Peyer's patch (tissue), 4 donors: ENCODE data around the gene UMOD. TPM values are rescaled to one million over a fixed set of nuclear protein-coding genes. Genes with fewer than 3 reads are reported as not detected.

Experiments used
- DNase-seq, 3 donors: peaks; one replicate each; pipeline ENCODE4 v3.0.0-alpha.2; 2017 to 2019
- H3K27ac ChIP-seq, 4 donors: fragments of 200-600 bp; sonication (generic); one replicate each; pipeline ENCODE4 v1.5.1; 2016 to 2019
- H3K27me3 ChIP-seq, 2 donors: fragments of 200-600 bp; sonication (generic); one replicate each; pipeline ENCODE4 v1.5.1; 2019
- H3K36me3 ChIP-seq, 3 donors: fragments of 200-600 bp; sonication (generic); one replicate each; pipeline ENCODE4 v1.5.1; 2016 to 2019
- H3K4me1 ChIP-seq, 4 donors: fragments of 200-600 bp; sonication (generic); one replicate each; pipeline ENCODE4 v1.5.1; 2016 to 2019
- H3K4me3 ChIP-seq, 4 donors: fragments of 200-600 bp; sonication (generic); 1 replicate in 3 of 4; 2 replicates in 1 of 4; pipeline ENCODE4 v1.5.1; 2016 to 2019; ENCODE audit warnings: mild to moderate bottlenecking in 1 of 4
- H3K9me3 ChIP-seq, 4 donors: fragments of 200-600 bp; sonication (generic); one replicate each; pipeline ENCODE4 v1.5.1; 2016 to 2019; ENCODE audit warnings: mild to moderate bottlenecking in 1 of 4
- POLR2A ChIP-seq, 2 donors: fragments of 450-650 bp; IDR thresholded peaks; one replicate each; pipeline ENCODE4 v1.5.1; 2017; ENCODE audit warnings: antibody characterized with exemption in 2 of 2, mild to moderate bottlenecking in 2 of 2, moderate library complexity in 2 of 2
- total RNA-seq, 4 donors: library from RNA; depleted of rRNA; stranded (reverse); fragments of >200 nt; gene quantifications; one replicate each; pipeline ENCODE4 v1.1.0, GENCODE V29; 2016
- TF ChIP-seq, protein P1 (sequence below), 6 experiments: fragments of 450-650 bp in 4 of 6; fragments of 200-600 bp in 2 of 6; sonication (generic) in 1 of 6; IDR thresholded peaks; one replicate each; pipeline ENCODE4 v1.5.1; 2017 to 2019; ENCODE audit warnings: antibody characterized with exemption in 6 of 6, mild to moderate bottlenecking in 3 of 6, moderate library complexity in 1 of 6

The UMOD gene
- total RNA-seq, 4 donors from 2014 or later: not detected

DNA sequence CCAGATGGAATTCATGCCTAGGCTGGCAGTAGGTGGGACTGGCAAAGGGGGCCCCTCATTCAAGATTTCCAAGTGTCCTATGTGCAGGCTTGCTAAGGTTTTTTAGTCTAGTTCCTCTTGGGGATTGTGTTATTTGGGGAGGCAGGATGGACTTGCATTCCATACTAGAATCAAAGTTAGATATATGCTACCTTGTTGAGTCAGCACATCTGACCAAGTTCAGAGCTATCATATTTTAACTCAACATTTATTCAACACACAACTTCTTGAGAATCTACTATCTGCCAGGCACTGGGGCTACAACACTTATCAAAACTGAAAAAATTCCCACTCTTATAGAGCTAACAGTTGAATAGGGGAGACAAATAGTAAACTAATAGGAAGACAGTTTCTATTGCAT lies 31.9 kb downstream of the UMOD start:
- Histone ChIP-seq H3K4me3 (no peak overlapping the region), H3K36me3 (no peaks in the 10 kb centered on the region)
- TF ChIP-seq, protein P1, sequence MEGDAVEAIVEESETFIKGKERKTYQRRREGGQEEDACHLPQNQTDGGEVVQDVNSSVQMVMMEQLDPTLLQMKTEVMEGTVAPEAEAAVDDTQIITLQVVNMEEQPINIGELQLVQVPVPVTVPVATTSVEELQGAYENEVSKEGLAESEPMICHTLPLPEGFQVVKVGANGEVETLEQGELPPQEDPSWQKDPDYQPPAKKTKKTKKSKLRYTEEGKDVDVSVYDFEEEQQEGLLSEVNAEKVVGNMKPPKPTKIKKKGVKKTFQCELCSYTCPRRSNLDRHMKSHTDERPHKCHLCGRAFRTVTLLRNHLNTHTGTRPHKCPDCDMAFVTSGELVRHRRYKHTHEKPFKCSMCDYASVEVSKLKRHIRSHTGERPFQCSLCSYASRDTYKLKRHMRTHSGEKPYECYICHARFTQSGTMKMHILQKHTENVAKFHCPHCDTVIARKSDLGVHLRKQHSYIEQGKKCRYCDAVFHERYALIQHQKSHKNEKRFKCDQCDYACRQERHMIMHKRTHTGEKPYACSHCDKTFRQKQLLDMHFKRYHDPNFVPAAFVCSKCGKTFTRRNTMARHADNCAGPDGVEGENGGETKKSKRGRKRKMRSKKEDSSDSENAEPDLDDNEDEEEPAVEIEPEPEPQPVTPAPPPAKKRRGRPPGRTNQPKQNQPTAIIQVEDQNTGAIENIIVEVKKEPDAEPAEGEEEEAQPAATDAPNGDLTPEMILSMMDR (IDR thresholded peaks at IDR 0.05): no peak
- no peak for TF ChIP-seq POLR2A (IDR thresholded peaks at IDR 0.05)

DNA sequence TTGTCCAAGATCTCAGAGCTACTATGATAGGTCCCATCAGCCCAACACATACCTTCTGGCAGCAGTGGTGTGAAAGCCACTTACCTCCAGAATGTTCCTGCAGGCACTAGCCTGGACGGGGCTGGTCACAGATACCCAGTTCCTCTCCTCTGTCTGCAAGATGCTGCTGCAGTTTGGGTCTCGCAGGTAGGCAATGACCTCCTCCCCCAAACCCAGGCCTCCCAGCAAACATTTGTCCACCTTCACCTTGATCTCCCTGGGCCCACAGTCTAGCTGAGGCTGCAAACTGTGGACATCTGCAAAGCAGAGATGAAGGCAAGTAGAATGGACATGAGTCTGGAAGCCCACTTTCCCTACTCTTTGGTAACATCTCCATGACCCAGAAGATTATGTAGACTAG lies 32.3 kb downstream of the UMOD start:
- Histone ChIP-seq H3K4me3 (no peak overlapping the region), H3K27ac (no peak overlapping the region), H3K9me3 (no peaks in the 10 kb centered on the region), H3K4me1 (no peaks in the 10 kb centered on the region), H3K27me3 (no peaks in the 10 kb centered on the region), H3K36me3 (no peaks in the 10 kb centered on the region)
- TF ChIP-seq, protein P1 (IDR thresholded peaks at IDR 0.05): no peak
- no peak for TF ChIP-seq POLR2A (IDR thresholded peaks at IDR 0.05)
- DNase-seq: no peak

More for the DNA sequence above, 31.9 kb downstream of the UMOD start:
- Histone ChIP-seq H3K27me3 (no peaks in the 10 kb centered on the region), H3K9me3 (no peaks in the 10 kb centered on the region), H3K4me1 (no peaks in the 10 kb centered on the region), H3K27ac (no peak overlapping the region)
- DNase-seq: no peak

DNA sequence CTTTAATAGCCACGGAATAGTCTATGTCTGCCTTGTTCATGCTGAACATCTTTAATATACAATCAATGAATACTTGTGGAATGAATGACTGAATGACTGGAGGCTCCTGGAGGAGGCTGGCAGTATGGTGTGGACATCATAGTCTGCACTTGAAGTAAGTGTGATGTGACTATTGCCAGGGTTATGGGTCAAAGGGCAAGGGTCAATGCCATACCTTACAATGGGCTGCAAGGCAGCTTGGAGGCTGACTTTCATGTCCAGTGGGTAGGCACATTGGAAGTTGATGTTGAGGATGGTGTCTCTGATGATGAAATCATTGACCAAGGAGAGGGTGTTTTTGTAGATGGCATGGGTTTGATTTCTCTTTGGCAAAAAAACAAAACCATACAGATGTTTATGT lies 33.1 kb downstream of the UMOD start:
- H3K27me3 ChIP-seq: no peaks in the 10 kb centered on the region
- no peaks in the 10 kb centered on the region for H3K4me1 ChIP-seq
- no peaks in the 10 kb centered on the region for H3K36me3 ChIP-seq
- H3K4me3 ChIP-seq: no peak overlapping the region
- no peaks in the 10 kb centered on the region for H3K9me3 ChIP-seq
- no peak for TF ChIP-seq POLR2A (IDR thresholded peaks at IDR 0.05)
- TF ChIP-seq, protein P1 (IDR thresholded peaks at IDR 0.05): no peak
- H3K27ac ChIP-seq: no peak overlapping the region
- DNase-seq: no peak

DNA sequence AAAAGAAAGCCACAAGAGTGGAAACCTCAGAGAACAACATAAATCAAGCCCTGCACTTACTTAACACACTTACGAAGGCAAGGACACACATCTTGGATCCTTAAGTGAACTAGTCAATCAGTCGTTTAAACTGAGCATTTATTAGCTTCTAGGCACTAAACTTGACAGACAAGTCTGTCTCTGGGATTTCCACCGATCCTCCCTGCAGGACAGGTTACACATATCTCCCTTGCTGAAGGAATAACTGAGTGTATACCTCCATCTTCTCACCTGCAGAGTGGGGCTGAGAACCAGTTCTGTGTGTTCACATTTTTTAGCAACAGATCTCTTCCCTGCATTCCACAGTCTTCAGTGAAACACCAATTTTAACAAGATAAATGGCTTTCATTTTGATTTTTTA lies 34.1 kb downstream of the UMOD start:
- no peak for DNase-seq
- TF ChIP-seq POLR2A (IDR thresholded peaks at IDR 0.05): no peak
- TF ChIP-seq, protein P1 (IDR thresholded peaks at IDR 0.05): no peak
- H3K4me3 ChIP-seq: no peak overlapping the region
- no peaks in the 10 kb centered on the region for H3K36me3 ChIP-seq
- H3K4me1 ChIP-seq: no peaks in the 10 kb centered on the region
- H3K27me3 ChIP-seq: no peaks in the 10 kb centered on the region
- H3K27ac ChIP-seq: no peak overlapping the region
- no peaks in the 10 kb centered on the region for H3K9me3 ChIP-seq

DNA sequence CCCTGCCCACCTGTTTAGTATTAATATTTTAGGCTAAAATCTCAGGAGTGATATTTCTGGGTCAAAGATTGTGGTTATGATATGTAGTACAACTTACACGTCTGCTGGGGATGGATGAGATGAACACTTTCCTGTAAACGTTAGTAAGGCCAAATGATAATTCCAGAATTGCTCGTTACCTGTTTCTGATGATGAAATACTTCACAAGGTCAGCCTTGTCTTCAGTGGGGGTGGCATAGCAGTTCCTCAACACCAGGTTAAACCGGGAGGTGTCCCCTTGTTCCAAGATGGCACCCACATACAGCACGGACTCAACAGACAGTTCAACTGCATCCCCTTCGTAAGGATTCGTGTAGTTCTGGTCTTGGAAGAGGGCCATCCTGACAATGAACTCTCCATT lies 34.5 kb downstream of the UMOD start:
- no peak overlapping the region for H3K4me3 ChIP-seq
- H3K4me1 ChIP-seq: no peaks in the 10 kb centered on the region
- H3K9me3 ChIP-seq: no peaks in the 10 kb centered on the region
- no peak for DNase-seq
- TF ChIP-seq, protein P1 (IDR thresholded peaks at IDR 0.05): no peak
- no peak for TF ChIP-seq POLR2A (IDR thresholded peaks at IDR 0.05)
- H3K27me3 ChIP-seq: no peaks in the 10 kb centered on the region
- H3K27ac ChIP-seq: no peak overlapping the region
- H3K36me3 ChIP-seq: no peaks in the 10 kb centered on the region

DNA sequence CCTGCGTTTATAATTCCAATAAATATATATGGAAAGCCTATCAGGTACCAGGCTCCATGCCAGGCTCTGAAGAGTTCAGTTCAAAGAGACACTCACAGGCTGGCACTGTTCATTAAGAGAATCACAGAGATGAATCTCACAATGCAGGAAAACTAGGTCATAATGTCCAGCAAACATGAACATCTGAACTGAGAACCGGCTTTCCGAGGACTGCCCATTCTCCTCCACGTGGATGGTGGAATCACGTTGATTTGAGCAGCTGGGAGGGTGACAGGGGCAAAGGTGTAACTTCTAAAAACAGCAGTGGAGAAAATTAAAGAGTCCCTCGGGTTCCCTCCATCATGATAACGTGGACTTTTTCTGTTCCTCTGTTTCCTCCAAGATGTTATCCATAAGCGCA lies 35.4 kb downstream of the UMOD start:
- Histone ChIP-seq H3K36me3 (no peaks in the 10 kb centered on the region), H3K4me3 (no peak overlapping the region), H3K4me1 (no peaks in the 10 kb centered on the region), H3K27me3 (no peaks in the 10 kb centered on the region), H3K9me3 (no peaks in the 10 kb centered on the region), H3K27ac (no peak overlapping the region)
- TF ChIP-seq POLR2A (IDR thresholded peaks at IDR 0.05): no peak
- TF ChIP-seq, protein P1 (IDR thresholded peaks at IDR 0.05): no peak
- DNase-seq: no peak
